ENCODE data around the gene HEPACAM. TPM values are rescaled to one million over a fixed set of nuclear protein-coding genes. Genes with fewer than 3 reads are reported as not detected.
"Not testable (repeated sequence)": the region's sequence is repeated elsewhere in the genome, so short reads cannot be mapped to it uniquely, and the experiment has no call there.

The HEPACAM gene
- 1 to 10 TPM; 4.6 to 5.4 TPM for total RNA-seq
- long read RNA-seq = 0 reads

GRCh38 chr11:124935548-124936514, at the start of gene HEPACAM:
Gene HEPACAM, minus strand, starts transcription at chr11:124936047. Its CDS starts 41 bp downstream, at chr11:124936006.
- intact Hi-C loops (cut with DNase I) = no loop called here
- no peak for DNase-seq
- ATAC-seq = peak in 1 of 2 donors; percentile 74

- intact Hi-C loops (cut with DNase I) = no loop called here
- ATAC-seq = no peak
- no peak for DNase-seq
These were observed 48.6 kb upstream of the HEPACAM start for GRCh38 chr11:124984512-124984854.

- intact Hi-C loops (cut with DNase I) = no loop called here
- ATAC-seq = no peak
- no peak for DNase-seq
These were observed 48.0 kb upstream of the HEPACAM start for GRCh38 chr11:124983674-124984511.

GRCh38 chr11:124982043-124982442, 46.2 kb upstream of the HEPACAM start:
- no peak for DNase-seq
- intact Hi-C loops (cut with DNase I) = no loop called here
- no peak for ATAC-seq

GRCh38 chr11:124978316-124978715, 42.5 kb upstream of the HEPACAM start:
- no peak for ATAC-seq
- intact Hi-C loops (cut with DNase I) = no loop called here

GRCh38 chr11:124977006-124977405, 41.2 kb upstream of the HEPACAM start:
- ATAC-seq (no peak), DNase-seq (no peak)
- intact Hi-C loops (cut with DNase I) = no loop called here

More at GRCh38 chr11:124978316-124978715, 42.5 kb upstream of the HEPACAM start:
- DNase-seq = no peak

GRCh38 chr11:124976531-124976930, 40.7 kb upstream of the HEPACAM start:
- DNase-seq (no peak), ATAC-seq (no peak)
- intact Hi-C loops (cut with DNase I) = no loop called here

GRCh38 chr11:124971810-124972209, 36.0 kb upstream of the HEPACAM start:
- intact Hi-C loops (cut with DNase I) = loop anchor here in 1 of 2 donors (5.0 kb wide), 1 partner anchor 165 kb away; no protein-coding TSS in a partner anchor
- ATAC-seq (no peak), DNase-seq (no peak)

GRCh38 chr11:124970925-124971324, 35.1 kb upstream of the HEPACAM start:
- DNase-seq (no peak), ATAC-seq (peak in 1 of 2 donors; percentile 38)

GRCh38 chr11:124968197-124968596, 32.4 kb upstream of the HEPACAM start:
- intact Hi-C loops (cut with DNase I) = loop anchor here in 1 of 2 donors (10.0 kb wide), 1 partner anchor 907 kb away; no protein-coding TSS in a partner anchor
- DNase-seq, ATAC-seq: not testable (repeated sequence)

More at GRCh38 chr11:124970925-124971324, 35.1 kb upstream of the HEPACAM start:
- intact Hi-C loops (cut with DNase I) = loop anchor here in 1 of 2 donors (5.0 kb wide), 1 partner anchor 166 kb away; no protein-coding TSS in a partner anchor

GRCh38 chr11:124961972-124962609, 26.2 kb upstream of the HEPACAM start:
- DNase-seq = no peak
- ATAC-seq = peak; percentile 87 to 89
- intact Hi-C loops (cut with DNase I) = loop anchor here in 1 of 2 donors (10.0 kb wide), 1 partner anchor 913 kb away; no protein-coding TSS in a partner anchor

- intact Hi-C loops (cut with DNase I) = loop anchor here in 1 of 2 donors (10.0 kb wide), 1 partner anchor 920 kb away; no protein-coding TSS in a partner anchor
- DNase-seq = no peak
- ATAC-seq = no peak
These were observed 19.2 kb upstream of the HEPACAM start for GRCh38 chr11:124955035-124955434.

GRCh38 chr11:124954590-124954955, 18.7 kb upstream of the HEPACAM start:
- no peak for ATAC-seq
- intact Hi-C loops (cut with DNase I) = loop anchor here in 1 of 2 donors (5.0 to 10.0 kb wide), 2 partner anchors 77 to 920 kb away; no protein-coding TSS in a partner anchor
- no peak for DNase-seq

- ATAC-seq = peak; percentile 100
- intact Hi-C loops (cut with DNase I) = loop anchor here in 1 of 2 donors (5.0 to 10.0 kb wide), 2 partner anchors 77 to 921 kb away; no protein-coding TSS in a partner anchor
- DNase-seq = peak; percentile 99
These were observed 18.1 kb upstream of the HEPACAM start, which contains the start of gene CCDC15 for GRCh38 chr11:124953753-124954589. Gene CCDC15, plus strand, starts transcription at chr11:124954202. Its CDS starts 531 bp downstream, at chr11:124954733.

- ATAC-seq = no peak
- intact Hi-C loops (cut with DNase I) = loop anchor here in 1 of 2 donors (5.0 to 10.0 kb wide), 2 partner anchors 74 to 923 kb away; no protein-coding TSS in a partner anchor
- no peak for DNase-seq
These were observed 15.5 kb upstream of the HEPACAM start for GRCh38 chr11:124951341-124951740.

- ATAC-seq (no peak), DNase-seq (no peak)
- intact Hi-C loops (cut with DNase I) = loop anchor here in 1 of 2 donors (5.0 to 10.0 kb wide), 2 partner anchors 73 to 924 kb away; no protein-coding TSS in a partner anchor
These were observed 14.9 kb upstream of the HEPACAM start for GRCh38 chr11:124950601-124951330.

GRCh38 chr11:124946735-124947141, 10.9 kb upstream of the HEPACAM start:
- intact Hi-C loops (cut with DNase I) = no loop called here
- DNase-seq = no peak

More at GRCh38 chr11:124946735-124947141, 10.9 kb upstream of the HEPACAM start:
- no peak for ATAC-seq

All from left cardiac atrium (tissue), 4 donors.